ENCODE data around the gene CENPA.

DNA sequence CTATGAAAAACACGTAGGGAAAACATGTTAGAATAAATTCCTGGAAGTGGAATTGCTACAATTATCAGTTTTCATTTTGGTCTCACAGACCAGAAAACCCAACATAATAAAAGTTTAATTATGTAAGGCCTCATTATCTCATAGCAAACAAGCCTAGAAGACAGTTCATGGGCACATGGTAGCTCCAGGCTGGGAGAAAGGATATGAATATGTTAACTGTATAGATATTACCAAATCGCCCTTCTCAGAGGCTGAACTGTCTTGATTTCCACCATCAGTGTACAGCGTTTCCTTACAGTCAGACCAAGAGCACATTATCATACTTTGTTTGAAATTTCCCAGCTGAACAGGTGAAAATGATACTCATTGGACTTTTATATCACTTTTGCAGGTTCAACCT lies 38.9 kb upstream of the CENPA start:
- TF ChIP-seq POLR2AphosphoS5 (IDR thresholded peaks at IDR 0.05) (no peak), POLR2A (IDR thresholded peaks at IDR 0.05) (no peak)
- TF ChIP-seq, protein P1, sequence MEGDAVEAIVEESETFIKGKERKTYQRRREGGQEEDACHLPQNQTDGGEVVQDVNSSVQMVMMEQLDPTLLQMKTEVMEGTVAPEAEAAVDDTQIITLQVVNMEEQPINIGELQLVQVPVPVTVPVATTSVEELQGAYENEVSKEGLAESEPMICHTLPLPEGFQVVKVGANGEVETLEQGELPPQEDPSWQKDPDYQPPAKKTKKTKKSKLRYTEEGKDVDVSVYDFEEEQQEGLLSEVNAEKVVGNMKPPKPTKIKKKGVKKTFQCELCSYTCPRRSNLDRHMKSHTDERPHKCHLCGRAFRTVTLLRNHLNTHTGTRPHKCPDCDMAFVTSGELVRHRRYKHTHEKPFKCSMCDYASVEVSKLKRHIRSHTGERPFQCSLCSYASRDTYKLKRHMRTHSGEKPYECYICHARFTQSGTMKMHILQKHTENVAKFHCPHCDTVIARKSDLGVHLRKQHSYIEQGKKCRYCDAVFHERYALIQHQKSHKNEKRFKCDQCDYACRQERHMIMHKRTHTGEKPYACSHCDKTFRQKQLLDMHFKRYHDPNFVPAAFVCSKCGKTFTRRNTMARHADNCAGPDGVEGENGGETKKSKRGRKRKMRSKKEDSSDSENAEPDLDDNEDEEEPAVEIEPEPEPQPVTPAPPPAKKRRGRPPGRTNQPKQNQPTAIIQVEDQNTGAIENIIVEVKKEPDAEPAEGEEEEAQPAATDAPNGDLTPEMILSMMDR (IDR thresholded peaks at IDR 0.05 in 8 of 11, conservative IDR thresholded peaks at IDR 0.05 in 3 of 11): no peak
